ENCODE measurements around the gene MAGEB16.

DNA sequence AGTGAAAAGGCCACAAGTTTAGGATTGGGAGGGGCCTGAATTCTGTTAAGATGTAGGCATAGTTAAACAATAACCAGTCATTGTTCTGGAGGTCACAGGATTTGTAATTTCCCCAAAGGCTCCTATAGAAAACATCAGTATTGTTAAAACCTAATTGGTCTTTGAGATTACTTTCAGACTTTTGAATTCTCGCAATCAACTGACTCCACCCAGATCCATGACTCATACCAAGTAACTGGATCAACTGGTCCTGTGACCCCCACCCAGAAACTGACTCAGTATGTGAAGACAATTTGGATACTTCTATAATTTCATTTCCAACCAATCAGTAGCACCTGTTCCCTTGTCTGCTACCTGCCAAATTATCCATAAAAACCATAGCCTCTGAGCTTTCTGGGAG is 28.4 kb downstream of the MAGEB16 start:
- TF ChIP-seq, protein P1, sequence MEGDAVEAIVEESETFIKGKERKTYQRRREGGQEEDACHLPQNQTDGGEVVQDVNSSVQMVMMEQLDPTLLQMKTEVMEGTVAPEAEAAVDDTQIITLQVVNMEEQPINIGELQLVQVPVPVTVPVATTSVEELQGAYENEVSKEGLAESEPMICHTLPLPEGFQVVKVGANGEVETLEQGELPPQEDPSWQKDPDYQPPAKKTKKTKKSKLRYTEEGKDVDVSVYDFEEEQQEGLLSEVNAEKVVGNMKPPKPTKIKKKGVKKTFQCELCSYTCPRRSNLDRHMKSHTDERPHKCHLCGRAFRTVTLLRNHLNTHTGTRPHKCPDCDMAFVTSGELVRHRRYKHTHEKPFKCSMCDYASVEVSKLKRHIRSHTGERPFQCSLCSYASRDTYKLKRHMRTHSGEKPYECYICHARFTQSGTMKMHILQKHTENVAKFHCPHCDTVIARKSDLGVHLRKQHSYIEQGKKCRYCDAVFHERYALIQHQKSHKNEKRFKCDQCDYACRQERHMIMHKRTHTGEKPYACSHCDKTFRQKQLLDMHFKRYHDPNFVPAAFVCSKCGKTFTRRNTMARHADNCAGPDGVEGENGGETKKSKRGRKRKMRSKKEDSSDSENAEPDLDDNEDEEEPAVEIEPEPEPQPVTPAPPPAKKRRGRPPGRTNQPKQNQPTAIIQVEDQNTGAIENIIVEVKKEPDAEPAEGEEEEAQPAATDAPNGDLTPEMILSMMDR (IDR thresholded peaks at IDR 0.05 in 4 of 5, conservative IDR thresholded peaks at IDR 0.05 in 1 of 5) = no peak
- TF ChIP-seq POLR2A (IDR thresholded peaks at IDR 0.05) = no peak
